GM12874 (cell line): ENCODE data around the gene ONECUT1.

ENCODE experiments used
- TF ChIP-seq, protein P1 (sequence below): IDR thresholded peaks from 2 replicates; pipeline ENCODE4 v1.5.1; 2011; ENCODE audit warnings: low read depth, mild to moderate bottlenecking, control low read depth, low read length, moderate library complexity; ENCODE audit not compliant: insufficient read depth

Gene ONECUT1

DNA sequence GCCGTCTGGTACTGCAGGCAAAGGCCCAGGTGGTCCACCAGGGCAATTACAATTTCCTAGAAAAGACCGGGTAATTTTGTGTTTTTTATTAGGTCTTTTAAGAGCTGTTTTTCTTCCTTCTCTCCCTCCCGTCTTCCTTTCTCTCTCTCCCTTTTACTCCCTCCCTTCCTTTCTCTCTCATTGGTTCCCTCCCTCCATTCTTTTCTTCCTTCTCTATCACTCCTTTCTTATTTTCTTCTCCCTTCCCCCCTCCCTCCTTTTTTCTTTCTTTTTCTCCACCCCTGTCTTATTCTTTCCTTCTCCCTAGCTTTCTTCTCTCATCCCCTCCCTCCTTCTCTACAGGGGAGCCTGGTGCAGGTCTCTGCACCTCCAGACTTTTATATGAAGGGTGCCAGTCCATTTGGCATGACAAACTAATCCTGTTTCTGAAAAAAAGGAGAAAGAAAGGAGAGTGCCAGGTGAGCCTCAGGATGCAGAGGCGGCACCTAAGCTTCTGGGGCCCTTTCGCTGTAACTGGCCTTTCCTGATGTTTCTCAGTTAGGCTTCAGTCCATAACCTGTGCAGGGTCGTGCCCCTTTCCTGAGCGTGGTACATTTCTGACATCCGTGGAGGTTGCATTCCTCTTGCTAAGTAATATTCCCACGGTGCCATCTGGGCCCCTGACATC is 9.1 kb upstream of the ONECUT1 start:
- TF ChIP-seq, protein P1, sequence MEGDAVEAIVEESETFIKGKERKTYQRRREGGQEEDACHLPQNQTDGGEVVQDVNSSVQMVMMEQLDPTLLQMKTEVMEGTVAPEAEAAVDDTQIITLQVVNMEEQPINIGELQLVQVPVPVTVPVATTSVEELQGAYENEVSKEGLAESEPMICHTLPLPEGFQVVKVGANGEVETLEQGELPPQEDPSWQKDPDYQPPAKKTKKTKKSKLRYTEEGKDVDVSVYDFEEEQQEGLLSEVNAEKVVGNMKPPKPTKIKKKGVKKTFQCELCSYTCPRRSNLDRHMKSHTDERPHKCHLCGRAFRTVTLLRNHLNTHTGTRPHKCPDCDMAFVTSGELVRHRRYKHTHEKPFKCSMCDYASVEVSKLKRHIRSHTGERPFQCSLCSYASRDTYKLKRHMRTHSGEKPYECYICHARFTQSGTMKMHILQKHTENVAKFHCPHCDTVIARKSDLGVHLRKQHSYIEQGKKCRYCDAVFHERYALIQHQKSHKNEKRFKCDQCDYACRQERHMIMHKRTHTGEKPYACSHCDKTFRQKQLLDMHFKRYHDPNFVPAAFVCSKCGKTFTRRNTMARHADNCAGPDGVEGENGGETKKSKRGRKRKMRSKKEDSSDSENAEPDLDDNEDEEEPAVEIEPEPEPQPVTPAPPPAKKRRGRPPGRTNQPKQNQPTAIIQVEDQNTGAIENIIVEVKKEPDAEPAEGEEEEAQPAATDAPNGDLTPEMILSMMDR = no peak

DNA sequence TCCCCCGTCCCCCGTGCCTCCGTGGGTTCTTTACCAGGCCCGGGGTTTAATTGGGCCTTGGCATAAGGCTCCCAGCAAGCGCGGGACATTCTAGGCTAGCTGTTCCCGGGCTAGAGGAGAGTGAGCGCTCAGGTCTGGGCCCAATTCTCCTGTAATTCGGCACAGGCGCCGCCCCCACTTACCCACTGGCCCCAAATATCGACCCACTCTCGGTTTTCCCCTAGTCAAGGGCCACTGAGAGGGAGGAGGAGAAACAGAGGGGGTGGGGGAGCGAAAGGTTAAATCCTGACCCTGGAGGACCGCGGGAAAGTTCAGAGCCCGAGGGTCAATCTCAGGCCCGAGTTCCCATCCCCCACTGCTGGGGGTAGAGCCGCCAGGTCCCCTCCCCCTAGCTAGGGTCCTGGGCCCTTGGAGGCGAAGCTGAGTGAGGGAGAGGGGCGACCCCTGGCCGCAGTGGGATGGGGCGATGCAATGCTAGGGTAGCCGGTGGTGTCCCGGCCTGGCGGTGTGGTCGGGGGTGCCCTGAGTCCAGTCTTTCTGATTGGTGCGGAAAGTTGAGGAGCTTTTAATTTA is 8.5 kb upstream of the ONECUT1 start:
- TF ChIP-seq, protein P1 = no peak

DNA sequence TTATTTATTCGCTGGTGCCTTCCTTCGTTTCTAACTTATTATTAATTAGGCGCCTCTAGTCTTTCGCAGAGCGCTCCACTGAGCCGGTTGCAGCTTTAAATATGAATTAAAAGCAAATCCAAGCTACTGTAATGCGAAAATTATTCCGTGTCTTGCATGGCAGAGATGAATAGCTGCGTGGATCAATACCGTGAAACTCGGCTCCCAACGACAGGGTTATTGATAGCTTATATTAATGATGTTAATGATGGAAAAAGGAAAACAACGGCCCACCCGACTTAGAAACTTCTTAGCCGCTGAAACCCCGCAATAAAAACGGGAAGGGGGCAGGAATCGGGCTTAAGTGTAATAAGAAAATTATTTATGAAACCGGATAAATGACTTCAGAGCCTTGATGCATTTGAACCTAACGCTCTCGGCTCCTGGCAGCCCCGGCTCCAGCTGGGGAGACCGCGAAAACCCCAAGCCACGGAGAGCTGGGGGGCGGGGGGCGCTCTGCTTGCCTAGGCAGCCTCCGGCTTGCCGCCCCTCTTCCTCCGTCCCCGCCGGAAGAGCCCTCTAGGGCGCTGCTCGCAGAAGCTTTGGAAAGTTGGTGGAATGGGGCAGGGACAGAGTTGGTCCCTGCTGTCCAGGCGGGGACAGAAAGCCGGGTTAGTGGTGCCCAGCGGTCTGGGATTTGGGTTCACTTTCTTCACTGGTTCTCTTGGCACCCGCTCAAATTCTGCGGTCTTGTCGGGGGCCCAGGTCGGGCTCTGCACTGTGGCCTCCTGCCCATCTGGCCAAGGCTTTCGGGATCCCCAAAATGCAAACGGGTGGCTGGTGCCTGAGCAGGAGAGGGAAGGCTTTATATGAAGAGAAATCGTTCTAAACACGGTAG is 7.7 kb upstream of the ONECUT1 start:
- TF ChIP-seq, protein P1 = no peak

DNA sequence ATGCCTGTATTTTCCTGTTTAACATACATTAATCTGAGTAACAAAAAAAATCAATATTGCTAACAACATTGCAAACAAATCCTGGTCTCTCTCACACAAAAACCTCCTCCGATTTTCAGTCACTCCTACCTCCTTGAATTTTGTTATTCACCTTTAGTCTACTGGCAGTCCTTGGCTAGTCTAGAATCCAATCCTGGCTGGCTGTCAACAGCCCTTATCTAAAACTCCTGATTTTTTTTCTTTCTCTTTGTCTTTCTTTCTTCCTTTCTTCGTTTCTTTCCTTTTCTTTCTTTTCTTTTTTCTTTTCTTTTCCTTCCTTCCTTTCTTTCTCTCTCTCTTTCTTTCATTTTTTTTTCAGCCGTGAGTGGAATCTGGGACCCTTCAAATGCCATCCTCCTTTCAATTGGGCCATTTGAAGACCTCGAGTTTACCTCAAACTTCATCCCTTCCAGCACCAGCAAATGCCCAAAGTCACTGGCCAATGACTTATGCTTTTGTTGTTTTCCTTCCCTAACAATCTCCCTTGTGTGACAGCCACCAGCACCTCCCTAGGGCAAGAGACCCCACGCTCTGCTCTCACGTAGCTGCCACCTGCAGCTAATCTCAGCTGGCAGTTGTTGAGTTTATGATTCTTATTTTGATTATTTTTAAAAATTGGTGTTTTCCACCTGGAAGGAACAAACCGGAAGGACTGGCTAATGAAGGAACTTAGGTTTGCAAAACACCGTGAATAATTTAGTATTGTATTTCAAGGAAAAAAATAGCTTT is 6.8 kb upstream of the ONECUT1 start:
- TF ChIP-seq, protein P1 = no peak

DNA sequence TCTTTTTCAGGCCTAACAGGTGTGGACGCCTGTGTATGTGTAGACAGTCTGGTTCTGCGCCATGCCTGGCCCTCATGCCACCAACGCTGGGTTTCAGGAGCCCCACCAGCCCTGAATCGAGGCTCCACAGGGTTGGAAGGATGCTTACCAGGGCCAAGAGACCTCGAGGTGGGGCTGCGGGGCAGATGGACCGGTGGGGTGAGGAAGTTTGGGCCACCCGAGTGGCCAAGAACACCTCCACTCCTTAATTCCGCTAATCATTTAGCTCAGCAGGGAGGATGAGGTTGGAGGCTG is 6.0 kb upstream of the ONECUT1 start:
- TF ChIP-seq, protein P1 = no peak

DNA sequence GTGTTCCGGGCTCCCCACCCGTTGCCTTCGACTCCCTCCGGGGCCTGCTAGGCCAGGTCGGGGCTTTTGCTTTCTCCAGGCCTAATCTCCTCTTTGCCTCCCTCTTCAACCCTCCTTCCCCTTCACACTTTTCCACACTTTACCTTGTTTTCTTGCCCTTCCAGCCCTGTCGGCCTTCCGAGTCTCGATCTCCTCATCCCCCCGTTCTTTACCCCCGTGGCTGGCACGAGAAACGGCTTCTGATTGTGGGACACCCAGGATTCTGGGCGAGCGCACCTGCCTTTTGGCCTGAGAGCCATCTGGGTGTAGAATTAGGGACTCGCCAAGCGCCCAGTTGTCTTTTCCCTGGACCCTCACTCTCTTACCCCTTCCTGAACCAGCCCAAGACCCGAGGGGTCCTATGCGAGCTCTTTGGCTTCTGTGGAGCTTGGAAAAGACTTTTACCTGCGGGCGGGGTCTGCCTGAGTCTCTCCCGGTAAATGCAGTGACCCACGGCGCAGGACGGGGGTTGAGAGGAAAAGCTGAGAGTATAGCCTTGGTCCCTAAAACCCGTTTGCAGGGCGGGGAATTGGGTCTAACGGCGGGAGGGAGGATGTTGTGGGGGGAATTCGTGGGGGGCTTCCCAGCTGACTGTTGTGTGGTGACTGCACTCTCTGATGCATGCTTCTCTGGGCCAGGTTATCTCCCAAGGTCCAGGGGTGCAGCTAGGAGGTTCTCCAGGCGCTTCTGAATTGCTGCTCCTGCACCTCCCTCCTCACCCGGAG is 5.5 kb upstream of the ONECUT1 start:
- TF ChIP-seq, protein P1 = no peak
